GM10248 (cell line): ENCODE measurements around the gene RDM1.

ENCODE experiments used
- CTCF ChIA-PET: fragments of 300-600 bp; sonication (Branson Sonifier 250); formaldehyde crosslinking; extraction: SDS; loops from one replicate; lab custom pipeline; 2021; ENCODE audit warnings: antibody characterized with exemption; lab: Yijun Ruan, JAX
- POLR2A ChIA-PET: fragments of 350-650 bp; sonication (Branson Sonifier 250); formaldehyde crosslinking; extraction: SDS; loops from one replicate; lab custom pipeline; 2020; ENCODE audit warnings: antibody characterized with exemption; lab: Yijun Ruan, JAX
- DNase-seq: peaks from one replicate; pipeline ENCODE4 v3.0.0; 2012; ENCODE audit errors: extremely low spot score
- TF ChIP-seq, protein P1 (sequence below): IDR thresholded peaks from 2 replicates; pipeline ENCODE4 v1.5.1; 2012; ENCODE audit warnings: mild to moderate bottlenecking, low read depth; ENCODE audit errors: extremely low read depth, missing control alignments, control extremely low read depth

RDM1 gene

DNA sequence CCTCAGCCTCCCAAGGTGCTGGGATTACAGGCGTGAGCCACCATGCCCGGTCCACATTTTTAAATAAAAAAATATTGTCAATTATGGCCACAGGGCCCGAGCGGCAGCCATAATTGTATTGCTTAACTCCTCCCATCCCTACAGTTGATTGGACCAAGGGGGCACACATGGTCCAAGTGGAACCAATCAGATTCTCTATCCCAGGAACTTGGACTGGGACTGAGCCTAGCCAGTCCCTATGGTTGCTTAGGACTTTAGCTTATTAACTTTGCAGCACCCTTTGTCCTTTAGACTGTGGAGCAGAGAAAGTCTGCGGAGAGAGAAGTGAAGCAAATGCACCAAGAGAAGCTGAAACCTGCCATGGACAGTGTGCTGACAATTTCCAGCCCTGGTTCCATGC, 5.5 kb upstream of the RDM1 start:
- POLR2A ChIA-PET: no interaction called here
- TF ChIP-seq, protein P1, sequence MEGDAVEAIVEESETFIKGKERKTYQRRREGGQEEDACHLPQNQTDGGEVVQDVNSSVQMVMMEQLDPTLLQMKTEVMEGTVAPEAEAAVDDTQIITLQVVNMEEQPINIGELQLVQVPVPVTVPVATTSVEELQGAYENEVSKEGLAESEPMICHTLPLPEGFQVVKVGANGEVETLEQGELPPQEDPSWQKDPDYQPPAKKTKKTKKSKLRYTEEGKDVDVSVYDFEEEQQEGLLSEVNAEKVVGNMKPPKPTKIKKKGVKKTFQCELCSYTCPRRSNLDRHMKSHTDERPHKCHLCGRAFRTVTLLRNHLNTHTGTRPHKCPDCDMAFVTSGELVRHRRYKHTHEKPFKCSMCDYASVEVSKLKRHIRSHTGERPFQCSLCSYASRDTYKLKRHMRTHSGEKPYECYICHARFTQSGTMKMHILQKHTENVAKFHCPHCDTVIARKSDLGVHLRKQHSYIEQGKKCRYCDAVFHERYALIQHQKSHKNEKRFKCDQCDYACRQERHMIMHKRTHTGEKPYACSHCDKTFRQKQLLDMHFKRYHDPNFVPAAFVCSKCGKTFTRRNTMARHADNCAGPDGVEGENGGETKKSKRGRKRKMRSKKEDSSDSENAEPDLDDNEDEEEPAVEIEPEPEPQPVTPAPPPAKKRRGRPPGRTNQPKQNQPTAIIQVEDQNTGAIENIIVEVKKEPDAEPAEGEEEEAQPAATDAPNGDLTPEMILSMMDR: no peak
- no peak for DNase-seq
- CTCF ChIA-PET: no interaction called here

DNA sequence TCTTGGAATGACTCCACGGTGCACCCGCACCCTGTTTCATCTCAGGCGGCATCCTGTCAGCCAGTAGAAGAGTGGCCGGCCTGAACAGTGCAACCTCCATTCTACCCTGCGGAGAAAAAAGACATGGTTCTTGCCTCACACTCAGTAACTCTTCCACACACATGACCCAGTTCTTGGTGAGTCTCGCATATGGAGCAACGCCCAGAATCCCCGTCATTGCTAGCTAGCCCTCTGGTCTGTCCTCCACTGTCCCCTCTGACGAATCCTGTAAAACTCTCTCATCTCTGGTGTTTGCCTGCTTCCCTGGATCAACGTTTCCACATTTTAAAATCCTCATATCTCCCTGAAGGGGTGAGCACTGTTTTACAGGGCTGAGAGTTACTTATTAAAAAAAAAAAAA, 4.2 kb upstream of the RDM1 start:
- CTCF ChIA-PET: interaction anchor here (1.0 kb wide), 1 partner anchor 43 kb away, joined by 3 read pairs; no protein-coding TSS in a partner anchor
- TF ChIP-seq, protein P1: no peak
- POLR2A ChIA-PET: no interaction called here
- no peak for DNase-seq

- ChIA-PET POLR2A (no interaction called here), CTCF (interaction anchor here (1.9 kb wide), 1 partner anchor 83 kb away, joined by 6 read pairs; no protein-coding TSS in a partner anchor)
- no peak for DNase-seq
- TF ChIP-seq, protein P1: no peak
Observed at GRCh38 chr17:35932586-35932985, 2.0 kb upstream of the RDM1 start.

- no peak for DNase-seq
- ChIA-PET CTCF (interaction anchor here (0.7 to 1.9 kb wide), 8 partner anchors 13 to 82 kb away, joined by 3 to 6 read pairs (median 4); no protein-coding TSS in a partner anchor), POLR2A (no interaction called here)
- TF ChIP-seq, protein P1: no peak
Observed at GRCh38 chr17:35931794-35932425, 1.3 kb upstream of the RDM1 start.

- ChIA-PET POLR2A (no interaction called here), CTCF (interaction anchor here (1.1 to 1.4 kb wide), 4 partner anchors 11 to 164 kb away, joined by 3 to 6 read pairs (median 3); no protein-coding TSS in a partner anchor)
- TF ChIP-seq, protein P1: no peak
- no peak for DNase-seq
Observed at GRCh38 chr17:35927714-35928113, 2.9 kb downstream of the RDM1 start.

- ChIA-PET CTCF (interaction anchor here (1.7 kb wide), 1 partner anchor 8 kb away, joined by 6 read pairs; no protein-coding TSS in a partner anchor), POLR2A (no interaction called here)
- no peak for DNase-seq
- TF ChIP-seq, protein P1: no peak
Observed at GRCh38 chr17:35923609-35924114, 6.9 kb downstream of the RDM1 start.
